Tibial artery (tissue), 4 donors: ENCODE results near the gene PRDM5.

Experiments
- DNase-seq, 2 donors: peaks; one replicate each; pipeline ENCODE4 v3.0.0-alpha.2; 2019
- H3K27ac ChIP-seq, 2 donors: fragments of 200-600 bp; sonication (generic) in 1 of 2; 1 replicate in 1 of 2; 2 replicates in 1 of 2; pipeline ENCODE4 v1.5.1; 2018 to 2019; ENCODE audit warnings: mild to moderate bottlenecking in 1 of 2
- H3K27me3 ChIP-seq, 2 donors: fragments of 200-600 bp; sonication (generic) in 1 of 2; one replicate each; pipeline versions ENCODE4 v1.5.1 to v1.6.0; 2016 to 2019
- H3K36me3 ChIP-seq, 3 donors: fragments of 200-600 bp; sonication (generic) in 2 of 3; one replicate each; pipeline ENCODE4 v1.5.1; 2016 to 2019; ENCODE audit warnings: mild to moderate bottlenecking in 2 of 3
- H3K4me1 ChIP-seq, 4 donors: fragments of 200-600 bp; sonication (generic) in 2 of 4; 1 replicate in 3 of 4; 2 replicates in 1 of 4; pipeline ENCODE4 v1.5.1; 2016 to 2019
- H3K4me3 ChIP-seq, 2 donors: fragments of 200-600 bp; sonication (generic) in 1 of 2; 1 replicate in 1 of 2; 2 replicates in 1 of 2; pipeline ENCODE4 v1.5.1; 2018 to 2019; ENCODE audit warnings: mild to moderate bottlenecking in 2 of 2
- H3K9me3 ChIP-seq, 3 donors: fragments of 200-600 bp; sonication (generic) in 1 of 3; one replicate each; pipeline ENCODE4 v1.5.1; 2016 to 2019
- intact Hi-C: fragments of 100-400 bp; cut with DNase I; formaldehyde crosslinking; loops from one replicate; pipeline ENCODE4 v1.15.0; 2023; ENCODE audit warnings: low total_unique reads
- TF ChIP-seq, protein P1 (sequence below), 2 experiments: fragments of 200-600 bp in 1 of 2; fragments of 450-650 bp in 1 of 2; IDR thresholded peaks; one replicate each; pipeline ENCODE4 v1.5.1; 2017 to 2019; ENCODE audit warnings: antibody characterized with exemption in 2 of 2, mild to moderate bottlenecking in 1 of 2, moderate library complexity in 1 of 2

Gene PRDM5

DNA sequence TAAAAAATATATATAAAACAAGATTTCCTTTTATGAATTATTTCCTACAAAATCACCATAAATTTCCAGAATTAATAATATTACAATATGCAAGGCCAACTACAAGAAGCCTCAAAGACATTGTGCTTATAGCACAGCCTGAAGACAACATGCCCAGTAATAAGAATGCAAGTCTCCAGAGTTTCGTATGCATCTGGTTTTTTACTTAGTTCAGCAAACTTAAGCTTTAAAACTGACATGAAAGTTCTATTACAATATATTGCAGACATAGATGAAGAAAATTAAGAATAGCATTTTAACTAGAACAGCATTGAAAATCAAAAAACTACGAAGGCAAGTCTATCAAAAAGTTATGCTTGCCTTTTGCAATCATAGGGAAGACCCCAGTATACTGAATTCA lies 107.6 kb downstream of the PRDM5 start:
- TF ChIP-seq, protein P1, sequence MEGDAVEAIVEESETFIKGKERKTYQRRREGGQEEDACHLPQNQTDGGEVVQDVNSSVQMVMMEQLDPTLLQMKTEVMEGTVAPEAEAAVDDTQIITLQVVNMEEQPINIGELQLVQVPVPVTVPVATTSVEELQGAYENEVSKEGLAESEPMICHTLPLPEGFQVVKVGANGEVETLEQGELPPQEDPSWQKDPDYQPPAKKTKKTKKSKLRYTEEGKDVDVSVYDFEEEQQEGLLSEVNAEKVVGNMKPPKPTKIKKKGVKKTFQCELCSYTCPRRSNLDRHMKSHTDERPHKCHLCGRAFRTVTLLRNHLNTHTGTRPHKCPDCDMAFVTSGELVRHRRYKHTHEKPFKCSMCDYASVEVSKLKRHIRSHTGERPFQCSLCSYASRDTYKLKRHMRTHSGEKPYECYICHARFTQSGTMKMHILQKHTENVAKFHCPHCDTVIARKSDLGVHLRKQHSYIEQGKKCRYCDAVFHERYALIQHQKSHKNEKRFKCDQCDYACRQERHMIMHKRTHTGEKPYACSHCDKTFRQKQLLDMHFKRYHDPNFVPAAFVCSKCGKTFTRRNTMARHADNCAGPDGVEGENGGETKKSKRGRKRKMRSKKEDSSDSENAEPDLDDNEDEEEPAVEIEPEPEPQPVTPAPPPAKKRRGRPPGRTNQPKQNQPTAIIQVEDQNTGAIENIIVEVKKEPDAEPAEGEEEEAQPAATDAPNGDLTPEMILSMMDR (IDR thresholded peaks at IDR 0.05) = no peak
- no peak for DNase-seq
- H3K4me1 ChIP-seq = no peaks in the 10 kb centered on the region
- peaks cover 0 to under 1% (median 0%) of the 10 kb centered on the region in 3 donors for H3K36me3 ChIP-seq
- intact Hi-C loops = no loop called here
- no peaks in the 10 kb centered on the region for H3K9me3 ChIP-seq
- H3K27ac ChIP-seq = no peak overlapping the region
- no peak overlapping the region for H3K4me3 ChIP-seq
- no peaks in the 10 kb centered on the region for H3K27me3 ChIP-seq

DNA sequence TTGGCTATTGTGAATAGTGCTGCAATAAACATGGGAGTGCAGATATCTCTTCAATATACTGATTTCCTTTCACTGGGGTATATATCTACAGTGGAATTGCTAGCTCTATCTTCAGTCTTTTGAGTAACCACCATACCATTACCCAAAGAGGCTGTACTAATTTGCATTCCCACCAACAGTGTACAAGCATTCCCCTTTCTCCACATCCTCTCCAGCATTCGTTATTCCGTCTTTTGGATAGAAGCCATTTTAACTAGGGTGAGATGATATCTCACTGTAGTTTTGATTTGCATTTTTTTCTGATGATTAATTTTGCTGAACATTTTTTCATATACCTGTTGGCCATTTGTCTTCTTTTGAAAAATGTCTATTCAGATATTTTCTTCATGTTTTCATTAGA lies 110.3 kb downstream of the PRDM5 start:
- TF ChIP-seq, protein P1 (IDR thresholded peaks at IDR 0.05) = no peak
- H3K27me3 ChIP-seq = no peaks in the 10 kb centered on the region
- H3K9me3 ChIP-seq = peaks cover 0 to 8% (median 0%) of the 10 kb centered on the region in 3 donors
- intact Hi-C loops = no loop called here
- H3K36me3 ChIP-seq = peaks cover 8 to 22% (median 18%) of the 10 kb centered on the region in 3 donors
- DNase-seq = no peak
- no peaks in the 10 kb centered on the region for H3K4me1 ChIP-seq
- H3K4me3 ChIP-seq = no peak overlapping the region
- H3K27ac ChIP-seq = no peak overlapping the region

DNA sequence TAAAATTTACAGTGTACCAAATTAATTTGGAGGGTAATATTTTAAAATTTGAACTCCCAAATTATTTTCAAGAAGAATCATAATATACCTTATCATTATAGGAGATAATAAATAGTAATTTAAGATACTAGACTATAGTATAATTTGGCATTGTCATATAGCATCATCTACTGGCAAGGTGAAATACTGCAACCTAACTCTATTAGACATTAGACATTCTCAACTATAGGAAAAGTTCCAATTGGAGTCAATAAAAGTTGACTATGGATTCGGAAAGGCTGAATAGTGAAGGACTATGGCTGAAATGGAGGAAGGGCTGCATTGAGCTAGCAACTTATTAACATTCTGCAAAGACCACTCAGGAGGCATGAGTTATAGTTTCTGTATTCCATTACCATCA lies 113.0 kb downstream of the PRDM5 start:
- Histone ChIP-seq H3K9me3 (peaks cover 0 to 8% (median 0%) of the 10 kb centered on the region in 3 donors), H3K4me1 (no peaks in the 10 kb centered on the region), H3K27ac (no peak overlapping the region), H3K4me3 (no peak overlapping the region), H3K27me3 (no peaks in the 10 kb centered on the region), H3K36me3 (peaks cover 11 to 24% (median 21%) of the 10 kb centered on the region in 3 donors)
- no peak for DNase-seq
- TF ChIP-seq, protein P1 (IDR thresholded peaks at IDR 0.05) = no peak
- intact Hi-C loops = no loop called here

DNA sequence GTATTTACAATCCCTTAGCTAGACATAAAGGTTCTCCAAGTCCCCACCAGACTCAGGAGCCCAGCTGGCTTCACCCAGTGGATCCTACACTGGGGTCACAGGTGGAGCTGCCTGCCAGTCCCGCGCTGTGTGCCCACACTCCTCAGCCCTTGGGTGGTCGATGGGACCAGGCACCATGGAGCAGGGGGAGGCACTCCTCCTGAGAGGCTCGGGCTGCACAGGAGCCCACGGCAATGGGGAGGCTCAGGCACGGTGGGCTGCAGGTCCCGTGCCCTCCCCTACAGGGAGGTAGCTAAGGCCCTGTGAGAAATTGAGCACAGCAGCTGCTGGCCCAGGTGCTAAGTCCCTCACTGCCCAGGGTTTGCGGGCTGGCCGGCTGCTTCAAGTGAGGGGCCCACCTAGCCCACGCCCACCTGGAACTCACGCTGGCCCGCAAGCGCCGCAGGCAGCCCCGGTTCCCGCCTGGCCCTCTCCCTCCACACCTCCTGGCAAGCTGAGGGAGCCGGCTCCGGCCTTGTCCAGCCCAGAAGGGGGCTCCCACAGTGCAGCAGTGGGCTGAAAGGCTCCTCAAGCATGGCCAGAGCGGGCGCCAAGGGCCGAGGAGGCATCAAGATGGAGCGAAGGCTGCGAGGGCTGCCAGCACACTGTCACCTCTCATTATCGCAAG lies 113.9 kb downstream of the PRDM5 start:
- H3K36me3 ChIP-seq = peaks cover 11 to 24% (median 21%) of the 10 kb centered on the region in 3 donors

DNA sequence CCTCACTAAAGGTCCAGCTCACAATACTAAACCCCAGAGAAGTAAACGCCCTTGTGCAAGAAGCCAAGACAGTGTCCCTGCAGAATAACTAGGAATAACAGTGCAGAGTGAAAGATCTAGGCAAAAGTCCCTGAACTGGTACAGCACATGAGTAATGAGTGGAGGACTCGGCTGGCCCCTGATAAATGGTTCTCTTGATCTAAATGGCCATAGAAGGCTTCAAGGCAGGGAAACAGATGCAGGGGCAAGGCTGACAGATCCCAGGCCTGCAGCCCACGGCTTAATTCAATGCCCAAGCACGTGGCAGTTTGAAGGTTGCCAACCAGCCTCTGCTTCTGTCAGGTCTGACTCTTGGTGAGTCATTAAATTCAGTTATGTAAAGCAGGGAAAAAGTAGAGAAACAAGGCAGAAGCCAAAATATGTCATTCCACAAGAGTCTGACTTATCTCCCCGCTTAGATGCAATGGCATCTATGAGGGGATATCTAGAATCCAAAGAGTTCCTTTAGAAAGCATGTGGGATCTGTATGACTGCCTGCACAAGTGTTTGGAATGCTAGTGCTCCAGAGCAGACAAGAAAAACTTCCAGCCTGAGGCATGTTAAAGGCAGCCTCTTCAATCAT lies 121.3 kb downstream of the PRDM5 start:
- peak overlapping the region in 1 of 2 donors; percentile 20 for H3K27ac ChIP-seq
- intact Hi-C loops = no loop called here

More for the DNA sequence above, 113.9 kb downstream of the PRDM5 start:
- DNase-seq = peak in 1 of 2 donors; percentile 60
- intact Hi-C loops = no loop called here
- H3K4me1 ChIP-seq = no peaks in the 10 kb centered on the region
- H3K27me3 ChIP-seq = no peaks in the 10 kb centered on the region
- no peak overlapping the region for H3K27ac ChIP-seq
- TF ChIP-seq, protein P1 (IDR thresholded peaks at IDR 0.05) = no peak
- H3K9me3 ChIP-seq = peaks cover 0 to 8% (median 0%) of the 10 kb centered on the region in 3 donors
- no peak overlapping the region for H3K4me3 ChIP-seq

More for the DNA sequence above, 121.3 kb downstream of the PRDM5 start:
- Histone ChIP-seq H3K4me3 (no peak overlapping the region), H3K36me3 (no peaks in the 10 kb centered on the region), H3K9me3 (no peaks in the 10 kb centered on the region), H3K27me3 (no peaks in the 10 kb centered on the region), H3K4me1 (peaks cover 0 to 7% (median 3%) of the 10 kb centered on the region in 4 donors)
- TF ChIP-seq, protein P1 (IDR thresholded peaks at IDR 0.05) = no peak
- peak; percentile 28 to 64 for DNase-seq
